Breast epithelium (tissue), 3 donors: ENCODE results near the gene PDP2.

Experiments used
- CTCF ChIP-seq, 3 donors: fragments of 450-650 bp; IDR thresholded peaks; one replicate each; pipeline ENCODE4 v1.5.1; 2016 to 2017; ENCODE audit warnings: antibody characterized with exemption in 3 of 3, mild to moderate bottlenecking in 3 of 3, moderate library complexity in 3 of 3
- POLR2AphosphoS5 ChIP-seq, 3 donors: sonication (generic); formaldehyde crosslinking; IDR thresholded peaks; one replicate each; pipeline ENCODE4 v1.6.1; 2017; ENCODE audit warnings: antibody characterized with exemption in 3 of 3

GRCh38 chr16:66911801-66912200 is 31.5 kb downstream of the PDP2 start:
- no peak for TF ChIP-seq CTCF (IDR thresholded peaks at IDR 0.05)
- TF ChIP-seq POLR2AphosphoS5 (IDR thresholded peaks at IDR 0.05), result no peak
